RWPE1 (cell line): ENCODE measurements around the gene TRIM39.

Source experiments
- CTCF ChIA-PET: fragments of 350-600 bp; sonication (Branson Sonifier 250); formaldehyde crosslinking; extraction: SDS; loops from one replicate; lab custom pipeline; 2021; lab: Yijun Ruan, JAX
- POLR2A ChIA-PET: fragments of 400-600 bp; formaldehyde crosslinking; extraction: SDS; loops from one replicate; lab custom pipeline; 2020; ENCODE audit warnings: antibody characterized with exemption; ENCODE audit not compliant: low non-redundant PET; lab: Yijun Ruan, JAX
- DNase-seq: peaks from one replicate; pipeline ENCODE4 v3.0.0; 2012; ENCODE audit warnings: low spot score
- H3K27ac ChIP-seq: fragments of 450-650 bp; 2 replicates; pipeline ENCODE4 v1.5.1; 2017
- TF ChIP-seq, protein P1 (sequence below): fragments of 450-650 bp; conservative IDR thresholded peaks from 2 replicates; pipeline ENCODE4 v1.5.1; 2017; ENCODE audit warnings: low read depth, mild to moderate bottlenecking

The TRIM39 gene

DNA sequence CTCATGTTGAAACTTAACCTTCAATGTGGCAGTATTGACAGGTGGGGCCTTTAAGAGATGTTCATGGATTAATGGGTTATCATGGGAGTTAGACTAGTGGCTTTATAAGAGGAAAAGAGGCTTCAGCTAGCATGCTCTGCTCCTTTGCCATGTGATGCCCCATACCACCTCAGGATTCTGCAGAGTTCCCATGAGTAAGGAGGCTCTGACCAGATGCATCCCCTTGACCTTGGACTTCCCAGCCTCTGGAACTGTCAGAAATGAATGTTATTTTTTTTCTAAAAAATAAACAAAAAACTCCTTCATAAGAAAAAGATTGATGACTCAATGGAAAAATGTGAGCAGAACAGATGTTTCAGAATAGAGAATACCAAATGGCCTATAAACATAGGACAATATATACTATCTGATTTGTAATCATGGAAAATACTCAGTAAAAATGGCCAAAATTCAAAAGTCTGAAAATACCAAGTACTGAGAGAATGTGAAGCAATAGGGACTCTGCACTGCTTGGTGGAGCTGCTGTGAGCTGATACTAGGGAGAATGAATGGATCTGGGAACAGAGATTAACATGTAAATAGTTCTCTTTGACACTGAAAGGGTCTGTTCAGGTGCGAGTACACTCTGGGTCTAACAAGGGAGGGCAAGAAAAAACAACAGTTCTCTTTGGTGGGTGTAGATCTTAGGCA is 7.4 kb upstream of the TRIM39 start:
- DNase-seq: no peak
- TF ChIP-seq, protein P1, sequence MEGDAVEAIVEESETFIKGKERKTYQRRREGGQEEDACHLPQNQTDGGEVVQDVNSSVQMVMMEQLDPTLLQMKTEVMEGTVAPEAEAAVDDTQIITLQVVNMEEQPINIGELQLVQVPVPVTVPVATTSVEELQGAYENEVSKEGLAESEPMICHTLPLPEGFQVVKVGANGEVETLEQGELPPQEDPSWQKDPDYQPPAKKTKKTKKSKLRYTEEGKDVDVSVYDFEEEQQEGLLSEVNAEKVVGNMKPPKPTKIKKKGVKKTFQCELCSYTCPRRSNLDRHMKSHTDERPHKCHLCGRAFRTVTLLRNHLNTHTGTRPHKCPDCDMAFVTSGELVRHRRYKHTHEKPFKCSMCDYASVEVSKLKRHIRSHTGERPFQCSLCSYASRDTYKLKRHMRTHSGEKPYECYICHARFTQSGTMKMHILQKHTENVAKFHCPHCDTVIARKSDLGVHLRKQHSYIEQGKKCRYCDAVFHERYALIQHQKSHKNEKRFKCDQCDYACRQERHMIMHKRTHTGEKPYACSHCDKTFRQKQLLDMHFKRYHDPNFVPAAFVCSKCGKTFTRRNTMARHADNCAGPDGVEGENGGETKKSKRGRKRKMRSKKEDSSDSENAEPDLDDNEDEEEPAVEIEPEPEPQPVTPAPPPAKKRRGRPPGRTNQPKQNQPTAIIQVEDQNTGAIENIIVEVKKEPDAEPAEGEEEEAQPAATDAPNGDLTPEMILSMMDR: no peak
- ChIA-PET CTCF (interaction anchor here (0.6 kb wide), 1 partner anchor 18 kb away, joined by 7 read pairs; no protein-coding TSS in a partner anchor), POLR2A (no interaction called here)
- no peak overlapping the region for H3K27ac ChIP-seq

DNA sequence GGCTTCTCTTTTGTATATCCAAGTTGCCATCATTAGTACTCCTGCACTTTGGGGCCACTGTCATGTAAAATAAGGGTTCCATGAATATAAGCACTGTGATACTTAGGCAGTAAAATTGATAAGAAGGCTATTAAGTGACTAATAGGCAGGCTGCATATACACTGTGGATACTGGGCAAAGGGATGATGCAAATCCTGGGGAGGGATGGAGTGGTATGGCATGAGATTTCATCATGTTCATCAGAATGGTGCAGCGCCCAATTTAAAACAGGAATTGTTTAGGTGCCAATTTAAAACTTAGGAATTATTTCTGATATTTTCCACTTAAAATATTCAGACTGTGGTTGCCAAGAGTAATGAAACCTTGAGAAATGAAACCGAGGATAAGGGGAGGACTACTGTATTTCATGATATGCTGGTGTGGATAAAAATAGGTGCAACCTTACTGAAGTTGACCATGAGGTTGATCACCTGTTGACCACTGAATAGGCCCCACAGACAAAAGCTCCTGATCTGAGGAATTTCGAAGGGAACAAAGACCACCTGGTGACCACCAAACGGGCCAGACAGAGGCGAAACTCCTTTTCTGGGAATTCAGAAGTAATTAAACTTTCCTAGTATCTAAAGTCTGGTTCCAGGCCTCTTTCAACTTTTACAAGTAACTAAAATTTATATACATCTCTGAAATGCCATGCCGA is 4.9 kb upstream of the TRIM39 start:
- CTCF ChIA-PET: no interaction called here
- no peak for DNase-seq
- H3K27ac ChIP-seq: no peak overlapping the region
- POLR2A ChIA-PET: no interaction called here
- TF ChIP-seq, protein P1: no peak

DNA sequence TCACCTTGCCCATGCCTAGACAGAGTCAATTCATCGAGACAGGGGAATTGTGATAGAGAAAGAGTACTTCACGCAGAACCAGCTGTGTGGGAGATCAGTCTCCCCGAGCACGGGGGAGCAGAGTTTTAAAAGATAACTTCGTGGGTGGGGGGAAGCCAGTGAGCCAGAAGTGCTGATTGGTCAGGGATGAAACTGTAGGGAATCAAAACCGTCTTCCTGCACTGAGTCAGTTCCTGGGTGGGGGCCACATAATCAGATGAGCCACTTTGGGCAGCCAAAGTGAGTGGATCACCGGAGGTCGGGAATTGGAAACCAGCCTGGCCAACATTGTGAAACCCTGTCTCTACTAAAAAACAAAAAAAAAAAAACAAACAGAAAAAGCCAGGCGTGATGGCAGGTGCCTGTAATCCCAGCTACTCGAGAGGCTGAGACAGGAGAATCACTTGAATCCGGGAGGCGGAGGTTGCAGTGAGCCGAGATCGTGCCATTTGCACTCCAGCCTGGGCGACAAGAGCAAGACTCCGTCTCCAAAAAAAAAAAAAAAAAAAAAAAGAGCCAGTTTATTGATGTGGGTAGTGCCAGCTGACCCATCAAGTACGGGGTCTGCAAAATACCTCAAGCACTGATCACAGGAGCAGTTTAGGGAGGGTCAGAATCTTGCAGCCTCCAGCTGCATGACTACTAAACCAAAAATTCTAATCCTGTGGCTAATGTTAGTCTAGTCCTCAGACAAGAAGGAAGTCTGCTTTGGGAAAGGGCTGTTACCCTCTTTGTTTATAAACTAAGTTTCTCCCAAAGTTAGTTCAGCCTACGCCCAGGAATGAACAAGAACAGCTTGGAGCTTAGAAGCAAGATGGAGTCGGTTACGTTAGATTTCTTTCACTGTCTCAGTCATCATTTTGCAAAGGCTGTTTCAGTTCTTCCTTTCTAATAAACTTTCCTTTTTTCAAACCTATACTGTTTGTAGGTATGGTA is 3.9 kb upstream of the TRIM39 start:
- ChIA-PET POLR2A (no interaction called here), CTCF (no interaction called here)
- TF ChIP-seq, protein P1: no peak
- H3K27ac ChIP-seq: peak overlapping the region; percentile 51
- DNase-seq: no peak

DNA sequence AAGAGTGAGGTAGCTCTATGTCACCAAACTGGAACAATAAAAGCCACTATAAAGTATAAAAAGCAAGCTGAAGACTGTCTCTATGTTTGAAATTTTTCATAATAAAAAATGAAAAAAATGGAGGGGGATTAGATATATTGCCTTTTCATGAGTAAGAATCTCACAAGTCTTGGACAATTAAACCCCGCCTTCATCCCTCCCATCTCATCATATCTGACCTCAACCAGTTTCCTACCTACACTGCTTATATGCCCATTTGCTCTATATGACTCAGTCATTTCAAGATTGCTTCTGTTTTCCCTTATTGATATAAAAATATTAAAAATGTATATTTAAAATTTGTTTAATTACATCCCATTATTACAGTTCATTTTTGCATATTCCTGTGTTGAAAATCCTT is 2.9 kb upstream of the TRIM39 start:
- DNase-seq: peak; percentile 32
- POLR2A ChIA-PET: interaction anchor here (0.6 kb wide), 1 partner anchor 1114 kb away, joined by 3 read pairs; no protein-coding TSS in a partner anchor
- TF ChIP-seq, protein P1: no peak

DNA sequence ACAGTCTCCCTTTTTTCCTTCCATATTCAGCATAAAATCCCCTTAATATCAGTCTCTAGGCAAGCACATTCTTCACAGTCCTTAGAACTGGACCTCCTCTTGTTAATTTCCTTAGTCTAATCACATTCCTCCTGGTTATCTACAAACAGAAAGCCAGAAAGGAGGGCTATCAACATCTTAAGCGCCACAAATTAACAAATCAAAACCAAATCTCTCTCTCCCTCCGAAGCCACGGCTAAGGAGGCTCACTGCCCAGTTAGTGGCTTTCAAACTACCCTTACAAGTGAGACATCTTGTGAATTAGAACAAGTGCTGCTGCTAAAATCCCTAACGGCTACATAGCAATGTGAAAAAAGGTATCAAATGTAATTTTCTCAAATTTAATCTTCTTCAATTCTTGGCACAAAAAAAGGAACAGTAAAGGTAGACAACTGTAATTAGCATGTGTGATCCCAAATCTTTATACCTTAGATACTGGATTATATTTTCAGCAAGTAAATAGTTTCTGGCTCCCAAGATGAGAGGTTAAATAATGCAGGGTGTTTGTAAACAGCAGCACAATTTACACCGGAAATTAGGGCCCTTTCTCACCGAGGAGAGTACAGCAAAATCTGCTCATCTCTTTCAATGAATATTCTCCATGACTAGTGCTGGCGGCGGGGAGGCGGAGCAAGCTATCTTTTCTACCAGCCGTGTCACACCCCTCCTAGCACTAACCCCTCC is 1.4 kb upstream of the TRIM39 start:
- ChIA-PET CTCF (interaction anchor here (0.6 kb wide), 2 partner anchors 106 to 151 kb away, joined by 3 to 6 read pairs; no protein-coding TSS in a partner anchor), POLR2A (interaction anchor here (0.7 to 1.0 kb wide), 2 partner anchors 11 to 167 kb away, joined by 3 read pairs; no protein-coding TSS in a partner anchor)
- peak overlapping the region; percentile 94 for H3K27ac ChIP-seq
- TF ChIP-seq, protein P1: no peak
- peak; percentile 83 for DNase-seq

More for the DNA sequence above, 2.9 kb upstream of the TRIM39 start:
- no peak overlapping the region for H3K27ac ChIP-seq
- CTCF ChIA-PET: no interaction called here
